ENCODE measurements around the gene LAPTM4A.
"Not testable (repeated sequence)": the region's sequence is repeated elsewhere in the genome, so short reads cannot be mapped to it uniquely, and the experiment has no call there.

The LAPTM4A gene

GRCh38 chr2:20051532-20052228 is at the start of gene LAPTM4A:
Gene LAPTM4A, minus strand, starts transcription at chr2:20051628. Its CDS starts 108 bp downstream, at chr2:20051520.
- peak; percentile 99 for DNase-seq (ENCODE audit: low spot score)

GRCh38 chr2:20100711-20101110 is 49.3 kb upstream of the LAPTM4A start:
- DNase-seq (ENCODE audit: low spot score): no peak

DNA sequence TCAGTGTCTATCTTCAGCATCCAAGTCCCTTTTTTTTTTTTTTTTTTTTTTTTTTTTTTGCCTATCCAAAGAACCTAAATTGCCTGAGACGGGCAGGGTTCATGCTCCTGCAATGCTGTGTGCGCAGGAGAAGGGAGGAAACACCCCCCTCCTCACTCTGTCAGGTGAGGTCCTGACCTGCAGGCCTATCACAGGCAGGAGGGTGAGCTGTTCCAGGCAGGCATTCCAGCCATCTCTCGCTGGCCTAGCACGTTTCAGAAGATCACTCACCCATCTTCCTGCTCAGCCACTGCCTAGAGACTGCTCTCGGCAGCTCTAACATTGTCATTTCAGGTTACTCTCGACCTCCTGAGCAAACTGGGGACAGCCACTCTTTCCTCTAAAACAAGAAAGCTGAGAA is 48.4 kb upstream of the LAPTM4A start:
- no peak for DNase-seq (ENCODE audit: low spot score)

GRCh38 chr2:20097889-20098714 is 46.7 kb upstream of the LAPTM4A start:
- DNase-seq (ENCODE audit: low spot score): peak; percentile 68

- no peak for DNase-seq (ENCODE audit: low spot score)
These were observed 44.0 kb upstream of the LAPTM4A start for GRCh38 chr2:20095469-20095868.

DNA sequence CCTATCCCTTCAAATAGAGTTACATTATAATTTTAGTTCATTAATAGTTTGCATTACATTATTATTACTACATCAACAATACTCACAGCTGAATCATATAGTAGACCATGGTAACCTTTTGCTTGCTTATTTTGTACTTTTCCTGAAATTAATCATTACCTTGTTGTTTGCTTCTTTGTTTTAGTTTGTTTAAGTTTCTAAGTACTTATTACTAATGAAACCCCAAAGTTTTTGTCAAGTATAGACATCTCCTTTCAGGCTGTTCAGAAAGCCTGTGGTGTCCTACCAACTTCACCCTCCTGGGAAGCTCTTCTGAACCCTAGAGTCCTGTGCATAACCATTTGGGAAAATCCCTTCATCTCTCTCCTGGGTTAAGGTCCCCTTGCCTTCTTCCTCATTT is 43.5 kb upstream of the LAPTM4A start:
- no peak for DNase-seq (ENCODE audit: low spot score)

DNA sequence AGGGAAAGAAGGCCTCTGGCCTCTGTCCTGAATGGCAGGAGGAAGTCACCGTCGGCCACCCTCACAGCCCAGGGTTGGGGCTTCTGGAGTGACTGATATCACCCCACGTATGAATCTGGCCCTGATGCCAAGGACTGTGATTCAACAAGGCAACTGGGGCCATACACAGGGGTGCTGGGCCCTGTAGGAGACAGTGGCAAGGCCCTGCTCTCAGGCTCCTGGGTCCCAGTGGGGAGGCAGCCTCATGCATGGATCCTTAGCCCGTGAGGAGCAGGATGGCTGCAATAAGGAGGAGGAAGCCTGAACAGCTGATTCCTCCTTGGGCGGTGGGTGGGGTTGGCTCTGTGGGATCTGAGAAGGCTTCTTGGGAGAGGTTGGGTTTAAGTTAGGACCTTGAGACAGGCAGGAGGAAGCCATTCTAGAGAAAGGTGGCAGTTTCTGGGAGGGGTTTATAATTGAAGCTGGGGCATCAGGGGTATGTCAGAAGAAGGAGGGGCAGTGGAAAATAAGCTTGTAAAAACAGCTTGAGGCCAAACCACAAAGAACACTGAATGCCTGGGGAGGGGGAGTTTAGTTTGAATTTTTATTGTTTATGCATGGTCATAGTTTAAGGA is 42.8 kb upstream of the LAPTM4A start:
- no peak for DNase-seq (ENCODE audit: low spot score)

GRCh38 chr2:20093263-20094141 is 42.1 kb upstream of the LAPTM4A start:
- no peak for DNase-seq (ENCODE audit: low spot score)

DNA sequence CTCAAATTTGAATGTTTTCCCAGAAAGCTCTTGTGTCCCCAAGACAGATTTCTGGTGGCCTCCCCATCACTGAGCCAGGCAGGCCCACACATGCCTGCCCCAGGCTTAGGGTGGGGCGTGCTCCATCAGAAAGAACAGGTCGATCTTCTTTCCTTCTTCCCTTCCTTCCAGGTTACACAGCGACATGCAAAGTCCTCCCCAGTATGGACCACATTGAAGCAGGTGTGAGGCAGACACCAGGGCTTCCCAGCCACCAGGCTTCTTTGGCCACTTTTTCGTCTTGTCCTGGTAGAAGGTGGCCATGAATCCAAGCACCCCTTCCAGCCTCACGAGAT is 41.4 kb upstream of the LAPTM4A start:
- no peak for DNase-seq (ENCODE audit: low spot score)

DNA sequence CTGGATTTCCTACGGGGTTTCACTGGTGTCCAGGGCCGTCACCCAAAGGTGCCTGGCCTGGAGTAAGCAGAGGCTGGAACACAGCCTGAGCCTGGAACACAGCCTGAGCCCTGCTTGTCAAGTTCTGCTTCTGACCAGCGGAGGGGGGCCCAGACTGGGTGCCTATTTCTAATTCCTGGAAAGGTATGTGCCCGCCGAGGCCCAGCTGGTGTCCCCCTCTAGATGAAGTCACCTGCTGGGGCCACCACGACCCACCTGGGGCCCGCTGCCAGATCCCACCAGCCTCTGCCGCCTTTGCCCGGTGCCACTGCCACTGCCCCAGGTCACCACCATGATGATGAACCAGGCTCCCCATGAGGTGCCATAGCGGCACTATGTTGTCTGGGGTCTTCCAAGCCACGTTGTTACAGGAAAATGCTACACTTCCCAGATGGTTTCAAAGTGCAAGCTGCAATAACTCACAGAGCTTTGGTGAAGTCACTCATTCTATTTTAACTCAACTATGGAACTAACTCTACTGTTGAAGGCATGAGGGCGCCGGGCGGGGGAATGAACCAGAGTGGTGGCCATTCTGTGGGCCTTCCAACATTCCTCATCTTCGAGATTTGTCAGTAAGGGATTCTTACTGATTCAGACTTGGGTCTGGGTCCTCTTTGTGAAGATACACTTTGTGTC is 40.9 kb upstream of the LAPTM4A start:
- DNase-seq (ENCODE audit: low spot score): no peak

DNA sequence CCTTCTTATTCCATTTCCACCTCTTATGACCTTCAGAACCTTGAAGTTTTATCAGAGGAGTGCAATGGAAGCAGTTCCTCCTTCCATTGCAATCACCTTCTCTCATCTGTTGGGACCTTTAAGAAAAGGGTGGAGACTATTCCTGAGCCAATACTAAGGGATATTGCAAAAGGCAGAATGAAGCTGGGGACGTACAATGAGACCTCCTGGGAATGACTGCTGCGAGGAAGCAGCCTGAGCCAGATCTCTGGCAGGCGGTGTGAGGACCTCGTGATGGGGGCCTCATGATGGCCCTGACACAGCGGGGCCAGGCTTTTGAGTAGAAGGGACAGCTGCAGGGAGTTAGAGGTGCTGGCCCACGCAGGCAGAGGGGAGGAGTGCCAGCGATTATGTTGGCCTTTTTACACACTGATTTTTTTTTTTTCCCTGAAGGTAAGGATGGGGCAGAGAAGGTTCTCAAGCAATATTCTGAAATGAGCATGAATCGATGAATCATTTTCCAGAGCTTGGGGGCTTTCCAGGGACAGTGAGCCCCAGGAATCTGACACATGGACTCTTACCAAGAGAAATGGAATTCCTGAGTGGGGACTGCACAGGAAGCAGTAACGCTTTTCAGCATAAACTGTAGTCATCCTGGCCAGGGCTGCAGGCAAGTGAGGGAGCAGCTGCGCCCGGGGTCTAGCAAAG is 40.0 kb upstream of the LAPTM4A start:
- no peak for DNase-seq (ENCODE audit: low spot score)

GRCh38 chr2:20089715-20090464 is 38.5 kb upstream of the LAPTM4A start:
- no peak for DNase-seq (ENCODE audit: low spot score)

DNA sequence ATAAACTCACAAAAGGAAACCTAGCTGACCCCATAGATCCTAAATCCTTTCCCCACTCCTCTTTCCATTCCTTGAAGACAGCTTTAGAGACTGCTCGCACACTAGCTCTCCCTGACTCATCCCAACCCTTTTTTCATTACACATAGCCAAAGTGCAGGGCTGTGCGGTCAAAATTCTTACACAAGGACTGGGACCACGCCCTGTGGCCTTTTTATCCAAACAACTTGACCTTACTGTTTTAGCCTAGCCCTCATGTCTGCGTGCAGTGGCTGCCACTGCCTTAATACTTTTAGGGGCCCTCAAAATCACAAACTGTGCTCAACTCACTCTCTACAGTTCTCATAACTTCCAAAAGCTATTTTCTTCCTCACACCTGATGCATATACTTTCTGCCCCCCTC is 34.5 kb upstream of the LAPTM4A start:
- not testable (repeated sequence) for DNase-seq (ENCODE audit: low spot score)

DNA sequence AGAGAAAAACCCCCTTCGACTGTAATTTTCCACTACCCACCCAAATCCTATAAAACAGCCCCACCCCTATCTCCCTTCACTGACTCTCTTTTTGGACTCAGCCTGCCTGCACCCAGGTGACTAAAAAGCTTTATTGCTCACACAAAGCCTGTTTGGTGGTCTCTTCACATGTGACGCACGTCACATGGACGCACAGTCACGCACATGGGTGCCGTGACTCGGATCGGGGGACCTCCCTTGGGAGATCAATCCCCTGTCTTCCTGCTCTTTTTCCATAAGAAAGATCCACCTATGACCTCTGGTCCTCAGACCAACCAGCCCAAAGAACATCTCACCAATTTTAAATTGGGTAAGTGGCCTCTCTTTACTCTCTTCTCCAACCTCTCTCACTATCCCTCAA is 31.4 kb upstream of the LAPTM4A start:
- not testable (repeated sequence) for DNase-seq (ENCODE audit: low spot score)

- DNase-seq (ENCODE audit: low spot score): no peak
These were observed 30.4 kb upstream of the LAPTM4A start for GRCh38 chr2:20081841-20082240.

DNA sequence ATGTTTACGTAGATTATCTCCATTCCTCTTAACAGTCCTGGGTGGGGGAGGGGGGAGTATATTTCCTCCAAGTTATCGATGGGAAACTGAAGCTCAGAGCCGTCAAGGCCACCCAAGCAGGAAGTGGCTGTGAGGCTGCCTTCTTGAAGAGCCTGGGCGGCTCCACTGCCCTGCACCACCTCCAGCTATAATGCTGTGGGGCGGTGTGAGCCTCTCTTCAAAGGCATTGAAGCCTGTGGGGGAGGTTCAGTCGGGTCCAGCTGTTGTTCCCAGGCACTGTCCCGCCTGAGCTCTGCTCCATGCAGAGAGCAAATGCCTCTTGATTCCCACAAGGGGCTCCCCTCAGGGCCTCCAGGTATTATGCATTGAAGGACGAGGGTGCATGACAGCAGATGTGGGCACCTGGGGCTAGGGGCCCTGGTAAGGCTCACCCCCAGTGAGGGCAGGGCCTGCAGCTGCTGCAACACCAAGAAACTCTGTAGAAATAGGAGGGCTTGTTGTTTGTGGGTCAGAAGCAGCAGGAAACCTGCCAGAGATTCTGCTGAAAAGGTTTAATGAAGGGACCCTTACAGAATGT is 29.5 kb upstream of the LAPTM4A start:
- DNase-seq (ENCODE audit: low spot score): no peak

DNA sequence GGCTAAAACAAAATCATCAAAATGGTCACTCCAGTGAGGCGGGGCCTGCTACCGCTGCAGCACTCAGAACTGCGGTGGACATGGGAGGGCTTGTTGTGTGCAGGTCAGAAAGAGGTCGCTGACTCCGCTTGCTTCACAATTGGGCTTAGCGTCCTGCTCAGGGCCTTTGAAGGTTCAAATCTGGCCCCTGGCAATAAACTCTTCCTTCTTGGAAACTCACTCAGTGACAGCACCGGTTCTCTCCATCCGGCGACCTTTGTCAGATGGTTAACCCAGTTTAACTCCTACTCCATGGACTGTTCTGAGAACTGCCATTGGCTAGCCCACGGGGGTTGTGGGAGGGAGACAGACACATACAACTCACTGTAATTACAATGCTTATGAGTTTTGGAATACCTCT is 29.0 kb upstream of the LAPTM4A start:
- DNase-seq (ENCODE audit: low spot score): no peak

GRCh38 chr2:20079546-20080115 is 28.2 kb upstream of the LAPTM4A start:
- no peak for DNase-seq (ENCODE audit: low spot score)

GRCh38 chr2:20077411-20077940 is 26.0 kb upstream of the LAPTM4A start:
- DNase-seq (ENCODE audit: low spot score): no peak

Measured in globus pallidus (tissue), 1 donor.